HepG2 (cell line): ENCODE results near the gene CMIP.

ENCODE experiments used
- ATF6 ChIP-seq: sonication (generic); formaldehyde crosslinking; conservative IDR thresholded peaks from 2 replicates; pipeline ENCODE4 v1.4.0; 2020; ENCODE audit warnings: missing genetic modification reagents
- CTCF ChIP-seq: sonication (generic); formaldehyde crosslinking; IDR thresholded peaks from 2 replicates; pipeline ENCODE4 v1.5.0; 2020; ENCODE audit warnings: mild to moderate bottlenecking, missing genetic modification reagents, moderate library complexity
- ELF1 ChIP-seq: sonication (generic); formaldehyde crosslinking; IDR thresholded peaks from 2 replicates; pipeline ENCODE4 v1.4.0; 2020; ENCODE audit warnings: missing genetic modification reagents
- EP300 ChIP-seq, 3 experiments: sonication (generic) in 1 of 3; formaldehyde crosslinking in 1 of 3; IDR thresholded peaks; 2 replicates each; pipeline versions ENCODE4 v1.5.1 to v1.6.1; 2011 to 2020; ENCODE audit warnings: low read depth in 2 of 3, low read length in 2 of 3, borderline replicate concordance in 1 of 3, improper control_type of control experiment in 1 of 3, mild to moderate bottlenecking in 1 of 3, missing genetic modification reagents in 1 of 3, moderate library complexity in 1 of 3
- MAFK ChIP-seq, 2 experiments: IDR thresholded peaks in 1 of 2; conservative IDR thresholded peaks in 1 of 2; 2 replicates each; pipeline ENCODE4 v1.6.1; 2011; ENCODE audit warnings: improper control_type of control experiment in 2 of 2, low read length in 2 of 2
- MIXL1 ChIP-seq: IDR thresholded peaks from 2 replicates; pipeline ENCODE4 v1.6.1; 2016
- POLR2A ChIP-seq, 2 experiments: IDR thresholded peaks; 2 replicates each; pipeline ENCODE4 v1.6.1; 2011; ENCODE audit warnings: low read depth in 2 of 2, low read length in 2 of 2, mild to moderate bottlenecking in 1 of 2, moderate library complexity in 1 of 2; ENCODE audit not compliant: insufficient read depth in 1 of 2
- SIN3A ChIP-seq: IDR thresholded peaks from 2 replicates; pipeline ENCODE4 v1.6.1; 2011; ENCODE audit warnings: low read depth, mild to moderate bottlenecking, control low read depth, low read length, borderline replicate concordance
- ZFX ChIP-seq: sonication (generic); formaldehyde crosslinking; IDR thresholded peaks from 2 replicates; pipeline ENCODE4 v1.4.0; 2020; ENCODE audit warnings: mild to moderate bottlenecking, low read depth, missing genetic modification reagents, moderate library complexity
- ZNF501 ChIP-seq: sonication (generic); formaldehyde crosslinking; IDR thresholded peaks from 2 replicates; pipeline ENCODE4 v1.5.1; 2020; ENCODE audit warnings: mild to moderate bottlenecking, moderate library complexity, missing genetic modification reagents
- TF ChIP-seq, protein P1 (sequence below): sonication (generic); formaldehyde crosslinking; IDR thresholded peaks from 2 replicates; pipeline ENCODE4 v1.8.0; 2022; ENCODE audit warnings: missing genetic modification reagents, mild to moderate bottlenecking, inconsistent platforms, borderline replicate concordance

DNA sequence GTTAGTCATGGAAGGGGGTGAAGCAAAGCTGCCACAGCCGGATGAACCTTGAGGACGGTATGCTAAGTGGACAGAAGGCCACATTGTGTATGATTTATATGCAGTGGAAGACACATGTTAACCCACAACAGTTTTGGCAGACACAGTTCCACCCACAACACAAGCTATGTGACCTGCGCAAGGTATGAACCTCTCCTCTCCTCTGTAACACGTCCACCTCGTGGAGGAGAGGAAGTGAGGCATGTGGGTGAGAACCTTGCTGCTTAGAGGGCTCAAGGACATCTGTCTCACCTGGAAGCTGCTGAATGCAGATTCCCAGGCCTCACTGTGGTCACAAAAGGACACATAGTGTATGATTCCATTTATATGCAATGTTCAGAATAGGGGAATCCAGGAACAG is 198.3 kb downstream of the CMIP start:
- TF ChIP-seq ZFX (CRISPR knock-in tag): no peak
- TF ChIP-seq ATF6 (CRISPR knock-in tag): no peak
- TF ChIP-seq EP300 (IDR thresholded peaks at IDR 0.05; ENCODE audit: low read depth in 2 of 2, low read length in 2 of 2): no peak
- no peak for TF ChIP-seq EP300 (CRISPR knock-in tag; IDR thresholded peaks at IDR 0.05; ENCODE audit: borderline replicate concordance)
- TF ChIP-seq, protein P1, sequence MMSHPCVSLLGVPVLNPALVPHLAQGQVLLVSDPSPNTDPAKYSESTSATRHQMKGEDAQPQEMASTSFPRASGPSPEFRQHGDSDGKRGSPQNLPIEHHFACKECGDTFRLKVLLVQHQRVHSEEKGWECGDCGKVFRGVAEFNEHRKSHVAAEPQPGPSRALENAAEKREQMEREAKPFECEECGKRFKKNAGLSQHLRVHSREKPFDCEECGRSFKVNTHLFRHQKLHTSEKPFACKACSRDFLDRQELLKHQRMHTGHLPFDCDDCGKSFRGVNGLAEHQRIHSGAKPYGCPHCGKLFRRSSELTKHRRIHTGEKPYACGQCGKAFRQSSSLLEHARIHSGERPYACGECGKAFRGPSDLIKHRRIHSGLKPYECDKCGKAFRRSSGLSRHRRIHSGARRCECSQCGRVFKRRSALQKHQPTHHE: no peak
- TF ChIP-seq SIN3A: no peak
- TF ChIP-seq MAFK (conservative IDR thresholded peaks at IDR 0.05 in 1 of 2, IDR thresholded peaks at IDR 0.05 in 1 of 2; ENCODE audit: low read length in 2 of 2): no peak
- TF ChIP-seq MIXL1 (CRISPR knock-in tag): no peak
- TF ChIP-seq POLR2A (IDR thresholded peaks at IDR 0.05; ENCODE audit: insufficient read depth in 1 of 2, low read depth in 2 of 2, low read length in 2 of 2): no peak
- no peak for TF ChIP-seq ZNF501
- TF ChIP-seq ELF1: no peak
- no peak for TF ChIP-seq CTCF
